Astrocyte of the cerebellum (primary cell): ENCODE measurements around the gene SKIC8.

Source experiments
- DNase-seq: peaks from one replicate; pipeline ENCODE4 v3.0.0-alpha.2; 2011; ENCODE audit warnings: low read depth
- H3K4me3 ChIP-seq: 2 replicates; pipeline ENCODE4 v1.5.1; 2011; ENCODE audit warnings: mild to moderate bottlenecking, low read depth, low read length, moderate library complexity
- in situ Hi-C: cut with HindIII; loops from 2 replicates; pipeline ENCODE4 v1.10.0; 2017; ENCODE audit warnings: low sequenced_read_pairs
- TF ChIP-seq, protein P1 (sequence below): IDR thresholded peaks from 2 replicates; pipeline ENCODE4 v1.5.1; 2012; ENCODE audit warnings: low read length, low read depth, moderate library complexity, mild to moderate bottlenecking; ENCODE audit errors: missing control alignments

The SKIC8 gene

GRCh38 chr15:78234515-78235040 lies 64.8 kb downstream of the SKIC8 start, which contains the start of gene ACSBG1:
TSS of gene ACSBG1 (minus strand) at chr15:78234565. CDS start at chr15:78234501, 64 bp downstream.
- in situ Hi-C loops, result no loop called here
- H3K4me3 ChIP-seq, result no peak within 1 kb of the TSS
- DNase-seq, result no peak
- TF ChIP-seq, protein P1, sequence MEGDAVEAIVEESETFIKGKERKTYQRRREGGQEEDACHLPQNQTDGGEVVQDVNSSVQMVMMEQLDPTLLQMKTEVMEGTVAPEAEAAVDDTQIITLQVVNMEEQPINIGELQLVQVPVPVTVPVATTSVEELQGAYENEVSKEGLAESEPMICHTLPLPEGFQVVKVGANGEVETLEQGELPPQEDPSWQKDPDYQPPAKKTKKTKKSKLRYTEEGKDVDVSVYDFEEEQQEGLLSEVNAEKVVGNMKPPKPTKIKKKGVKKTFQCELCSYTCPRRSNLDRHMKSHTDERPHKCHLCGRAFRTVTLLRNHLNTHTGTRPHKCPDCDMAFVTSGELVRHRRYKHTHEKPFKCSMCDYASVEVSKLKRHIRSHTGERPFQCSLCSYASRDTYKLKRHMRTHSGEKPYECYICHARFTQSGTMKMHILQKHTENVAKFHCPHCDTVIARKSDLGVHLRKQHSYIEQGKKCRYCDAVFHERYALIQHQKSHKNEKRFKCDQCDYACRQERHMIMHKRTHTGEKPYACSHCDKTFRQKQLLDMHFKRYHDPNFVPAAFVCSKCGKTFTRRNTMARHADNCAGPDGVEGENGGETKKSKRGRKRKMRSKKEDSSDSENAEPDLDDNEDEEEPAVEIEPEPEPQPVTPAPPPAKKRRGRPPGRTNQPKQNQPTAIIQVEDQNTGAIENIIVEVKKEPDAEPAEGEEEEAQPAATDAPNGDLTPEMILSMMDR, result no peak

DNA sequence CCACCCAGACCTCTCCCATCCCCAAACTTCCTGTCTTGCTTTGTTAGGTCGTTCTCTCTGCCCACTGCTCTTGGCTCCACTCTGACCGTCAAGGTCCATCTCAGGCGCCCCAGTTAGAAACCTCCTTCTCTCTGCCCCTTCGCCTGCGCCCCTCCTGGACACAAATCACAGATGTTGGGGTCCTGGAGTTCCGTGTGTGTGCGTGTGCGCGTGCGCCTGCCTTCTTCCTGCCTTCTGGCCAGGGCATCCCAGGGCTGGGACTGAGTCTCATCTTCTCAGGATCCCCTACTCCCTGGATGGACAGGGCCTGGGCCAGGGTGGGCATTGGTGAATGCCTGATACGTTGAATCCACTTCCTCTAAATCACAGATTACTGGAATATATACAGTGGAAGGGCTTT lies 65.9 kb downstream of the SKIC8 start:
- DNase-seq, result no peak
- no peak overlapping the region for H3K4me3 ChIP-seq
- TF ChIP-seq, protein P1, result no peak
- in situ Hi-C loops, result no loop called here
